HUDEP-2 (cell line): ENCODE data around the gene SBK3.

ENCODE experiments used
- DNase-seq, 76 experiments: peaks; one replicate each; lab custom pipeline; 2025; ENCODE audit not compliant: unreplicated experiment in 76 of 76; lab: John Stamatoyannopoulos, UW

SBK3 gene

GRCh38 chr19:55493052-55493644 is 52.2 kb downstream of the SBK3 start:
- no peak for DNase-seq

- peak in 1 of 76 experiments; percentile 3 for DNase-seq
Observed at GRCh38 chr19:55492362-55492944, 52.9 kb downstream of the SBK3 start.

GRCh38 chr19:55491546-55492360 is 53.6 kb downstream of the SBK3 start:
- DNase-seq, result no peak
